Neural crest cell (in vitro differentiated cells): Measurements from ENCODE around the gene ADIPOR2. TPM values are rescaled to one million over a fixed set of nuclear protein-coding genes. Genes with fewer than 3 reads are reported as not detected.

Experiments
- DNase-seq: peaks from one replicate; pipeline ENCODE4 v3.0.0; 2021; ENCODE audit warnings: low read depth, mixed read lengths, low spot score
- H3K27ac Mint-ChIP-seq: one replicate; pipeline ENCODE4 v1.8.0; 2021; ENCODE audit warnings: mild to moderate bottlenecking, mixed read lengths; ENCODE audit not compliant: unreplicated experiment
- H3K27me3 Mint-ChIP-seq: 2 replicates; pipeline ENCODE4 v1.8.0; 2021; ENCODE audit warnings: low read depth, mild to moderate bottlenecking, mixed read lengths
- H3K36me3 Mint-ChIP-seq: 2 replicates; pipeline ENCODE4 v1.8.0; 2021; ENCODE audit warnings: low read depth, mild to moderate bottlenecking, mixed read lengths
- H3K4me1 Mint-ChIP-seq: 2 replicates; pipeline ENCODE4 v1.8.0; 2021; ENCODE audit warnings: mixed read lengths
- H3K4me3 Mint-ChIP-seq: one replicate; pipeline ENCODE4 v1.8.0; 2021; ENCODE audit warnings: mild to moderate bottlenecking, mixed read lengths
- H3K9me3 Mint-ChIP-seq: 2 replicates; pipeline ENCODE4 v1.8.0; 2021; ENCODE audit warnings: mixed read lengths
- CTCF ChIP-seq: fragments of 200-600 bp; sonication (generic); conservative IDR thresholded peaks from 2 replicates; pipeline ENCODE4 v1.5.0; 2021; ENCODE audit warnings: antibody characterized with exemption, mild to moderate bottlenecking
- total RNA-seq: library from RNA; stranded (reverse); gene quantifications from 2 replicates; pipeline ENCODE4 v1.2.1, GENCODE V29; 2021

The ADIPOR2 gene
- total RNA-seq, 1 donor from 2014 or later = 59.4 TPM

GRCh38 chr12:1760566-1761382 is 69.9 kb downstream of the ADIPOR2 start:
- H3K4me3 Mint-ChIP-seq = no peak overlapping the region
- peaks cover 16% of the 10 kb centered on the region for H3K36me3 Mint-ChIP-seq
- TF ChIP-seq CTCF = peak; percentile 10
- H3K4me1 Mint-ChIP-seq = peaks cover 35% of the 10 kb centered on the region
- no peak overlapping the region for H3K27ac Mint-ChIP-seq
- peaks cover 2% of the 10 kb centered on the region for H3K9me3 Mint-ChIP-seq
- no peak for DNase-seq
- no peaks in the 10 kb centered on the region for H3K27me3 Mint-ChIP-seq

GRCh38 chr12:1761857-1762256 is 71.0 kb downstream of the ADIPOR2 start:
- Mint-ChIP-seq H3K9me3 (peaks cover 2% of the 10 kb centered on the region), H3K27ac (no peak overlapping the region)

GRCh38 chr12:1763153-1763552 is 72.3 kb downstream of the ADIPOR2 start:
- Mint-ChIP-seq H3K9me3 (peaks cover 2% of the 10 kb centered on the region), H3K4me1 (peaks cover 35% of the 10 kb centered on the region), H3K27ac (no peak overlapping the region), H3K27me3 (no peaks in the 10 kb centered on the region), H3K4me3 (no peak overlapping the region), H3K36me3 (peaks cover 7% of the 10 kb centered on the region)
- no peak for DNase-seq
- no peak for TF ChIP-seq CTCF

More at GRCh38 chr12:1761857-1762256, 71.0 kb downstream of the ADIPOR2 start:
- no peak for DNase-seq
- TF ChIP-seq CTCF = no peak
- peaks cover 35% of the 10 kb centered on the region for H3K4me1 Mint-ChIP-seq
- H3K27me3 Mint-ChIP-seq = no peaks in the 10 kb centered on the region
- H3K36me3 Mint-ChIP-seq = peaks cover 13% of the 10 kb centered on the region
- H3K4me3 Mint-ChIP-seq = no peak overlapping the region

- no peaks in the 10 kb centered on the region for H3K9me3 Mint-ChIP-seq
- H3K27me3 Mint-ChIP-seq = no peaks in the 10 kb centered on the region
- peaks cover 17% of the 10 kb centered on the region for H3K4me1 Mint-ChIP-seq
- no peak overlapping the region for H3K27ac Mint-ChIP-seq
- no peak for DNase-seq
- H3K4me3 Mint-ChIP-seq = no peak overlapping the region
- H3K36me3 Mint-ChIP-seq = no peaks in the 10 kb centered on the region
- TF ChIP-seq CTCF = no peak
These were observed 75.2 kb downstream of the ADIPOR2 start for GRCh38 chr12:1766110-1766509.

DNA sequence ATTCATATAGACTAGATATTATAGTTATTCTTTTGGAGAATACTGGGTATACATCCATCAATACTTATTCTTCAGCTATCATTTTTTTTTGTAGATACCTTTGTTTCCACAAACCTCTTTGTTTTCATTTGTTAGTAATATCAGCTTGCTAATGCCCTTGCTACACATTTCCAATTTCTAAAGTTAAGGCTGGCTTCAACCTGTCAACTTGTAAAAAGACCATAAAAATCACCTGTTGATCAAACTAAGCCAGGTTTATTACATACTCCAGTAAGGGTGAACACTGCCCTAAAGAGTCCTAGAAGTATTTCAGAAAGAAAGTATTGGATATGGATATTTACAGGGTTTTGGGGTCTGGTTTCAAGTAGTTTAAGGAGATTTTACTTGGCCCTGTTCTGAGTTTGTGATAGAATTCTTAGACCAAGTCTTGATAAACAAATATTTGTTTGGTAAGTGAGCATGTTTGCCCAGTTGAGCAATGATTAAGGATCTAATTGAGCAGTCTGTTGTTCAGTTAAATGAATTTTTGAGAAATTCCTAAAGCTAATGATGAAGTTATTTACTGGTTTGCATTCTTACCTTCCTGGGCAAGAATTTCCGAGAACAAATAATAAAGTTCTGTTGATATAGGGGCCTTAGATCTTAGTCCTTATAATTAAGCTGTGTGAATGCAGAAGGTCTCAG is 76.7 kb downstream of the ADIPOR2 start:
- no peak for DNase-seq
- H3K9me3 Mint-ChIP-seq = no peaks in the 10 kb centered on the region
- H3K27me3 Mint-ChIP-seq = no peaks in the 10 kb centered on the region
- H3K4me3 Mint-ChIP-seq = no peak overlapping the region
- no peaks in the 10 kb centered on the region for H3K36me3 Mint-ChIP-seq
- TF ChIP-seq CTCF = no peak
- no peak overlapping the region for H3K27ac Mint-ChIP-seq
- peaks cover 10% of the 10 kb centered on the region for H3K4me1 Mint-ChIP-seq
